PC-3 (cell line): ENCODE data around the gene CD200R1L. TPM values are rescaled to one million over a fixed set of nuclear protein-coding genes. Genes with fewer than 3 reads are reported as not detected.

Experiments
- ATAC-seq: fragments of 200-7000 bp; cut with Tn5 transposase; 2 replicates; pipeline ENCODE4 v1.9.1; 2020; ENCODE audit warnings: mild to moderate bottlenecking, moderate library complexity
- BruUV-seq: library from RNA; stranded (reverse); fragments of 400-500 nt; replicated peaks from 2 replicates; lab custom pipeline; 2021; lab: Mats Ljungman, UMichigan
- CTCF ChIA-PET: fragments of 300-600 bp; sonication (Branson Sonifier 250); formaldehyde crosslinking; loops from one replicate; lab custom pipeline; 2022; ENCODE audit warnings: antibody characterized with exemption; lab: Charles Lee
- POLR2A ChIA-PET: fragments of 300-600 bp; sonication (Branson Sonifier 250); formaldehyde crosslinking; loops from one replicate; lab custom pipeline; 2022; ENCODE audit warnings: antibody characterized with exemption; ENCODE audit not compliant: unreplicated experiment; lab: Charles Lee
- DNase-seq: peaks from one replicate; pipeline ENCODE4 v3.0.0-alpha.2; 2015
- H2AFZ ChIP-seq: fragments of 300-600 bp; sonication (generic); 2 replicates; pipeline ENCODE4 v1.6.0; 2016; ENCODE audit warnings: antibody characterized with exemption, low read length
- H3F3A ChIP-seq: fragments of 300-600 bp; sonication (generic); one replicate; pipeline ENCODE4 v1.6.0; 2017; ENCODE audit warnings: antibody characterized with exemption, low read length, control low read depth, mild to moderate bottlenecking; ENCODE audit not compliant: unreplicated experiment
- H3K27ac ChIP-seq: fragments of 300-600 bp; sonication (generic); 2 replicates; pipeline ENCODE4 v1.5.1; 2016; ENCODE audit warnings: mild to moderate bottlenecking, low read length
- H3K27me3 ChIP-seq: fragments of 300-600 bp; sonication (generic); 2 replicates; pipeline ENCODE4 v1.6.1; 2016; ENCODE audit warnings: low read length, mixed read lengths
- H3K36me3 ChIP-seq: fragments of 300-600 bp; sonication (generic); 2 replicates; pipeline ENCODE4 v1.6.1; 2016; ENCODE audit warnings: low read depth, mixed run types, low read length, mixed read lengths
- H3K4me1 ChIP-seq: fragments of 300-600 bp; sonication (generic); 2 replicates; pipeline ENCODE4 v1.5.1; 2016; ENCODE audit warnings: low read length; ENCODE audit not compliant: insufficient read depth
- H3K4me2 ChIP-seq: fragments of 300-600 bp; sonication (generic); 2 replicates; pipeline ENCODE4 v1.6.0; 2016; ENCODE audit warnings: low read length
- H3K4me3 ChIP-seq: fragments of 300-600 bp; sonication (generic); 2 replicates; pipeline ENCODE4 v1.5.1; 2016; ENCODE audit warnings: mild to moderate bottlenecking, low read length, mixed read lengths
- H3K79me2 ChIP-seq: fragments of 300-600 bp; sonication (generic); 2 replicates; pipeline ENCODE4 v1.6.1; 2017; ENCODE audit warnings: low read length, mixed read lengths
- H3K9ac ChIP-seq: fragments of 300-600 bp; sonication (generic); 2 replicates; pipeline ENCODE4 v1.6.0; 2016; ENCODE audit warnings: mild to moderate bottlenecking, low read length
- H3K9me2 ChIP-seq: fragments of 300-600 bp; sonication (generic); replicated peaks from 2 replicates; pipeline ENCODE4 v1.6.1; 2016; ENCODE audit warnings: mixed run types, low read length, mixed read lengths
- H3K9me3 ChIP-seq: fragments of 300-600 bp; sonication (generic); 2 replicates; pipeline ENCODE4 v1.6.1; 2016; ENCODE audit warnings: low read length, mixed read lengths
- H4K20me1 ChIP-seq: fragments of 300-600 bp; sonication (generic); 2 replicates; pipeline ENCODE4 v1.6.1; 2016; ENCODE audit warnings: low read length, mixed read lengths
- CTCF ChIP-seq: fragments of 300-600 bp; sonication (generic); conservative IDR thresholded peaks from 2 replicates; pipeline ENCODE4 v1.5.1; 2017; ENCODE audit warnings: antibody characterized with exemption, low read depth, mild to moderate bottlenecking, low read length
- EZH2 ChIP-seq: fragments of 300-600 bp; sonication (generic); IDR thresholded peaks from one replicate; pipeline ENCODE4 v1.6.1; 2017; ENCODE audit warnings: antibody characterized with exemption, mild to moderate bottlenecking, low read length; ENCODE audit not compliant: unreplicated experiment
- EZH2phosphoT487 ChIP-seq: fragments of 300-600 bp; sonication (generic); IDR thresholded peaks from 2 replicates; pipeline ENCODE4 v1.6.1; 2018; ENCODE audit warnings: mild to moderate bottlenecking, antibody characterized with exemption, low read length, borderline replicate concordance
- intact Hi-C: fragments of 100-400 bp; cut with micrococcal nuclease; formaldehyde crosslinking; loops from 2 replicates; pipeline ENCODE4 v1.9.0; 2023
- total RNA-seq: library from RNA; depleted of rRNA; stranded (reverse); fragments of >200 nt; gene quantifications from 2 replicates; pipeline ENCODE4 v1.2.3, GENCODE V29; 2014

Gene CD200R1L
- total RNA-seq, 1 experiment from 2014 or later: not detected

DNA sequence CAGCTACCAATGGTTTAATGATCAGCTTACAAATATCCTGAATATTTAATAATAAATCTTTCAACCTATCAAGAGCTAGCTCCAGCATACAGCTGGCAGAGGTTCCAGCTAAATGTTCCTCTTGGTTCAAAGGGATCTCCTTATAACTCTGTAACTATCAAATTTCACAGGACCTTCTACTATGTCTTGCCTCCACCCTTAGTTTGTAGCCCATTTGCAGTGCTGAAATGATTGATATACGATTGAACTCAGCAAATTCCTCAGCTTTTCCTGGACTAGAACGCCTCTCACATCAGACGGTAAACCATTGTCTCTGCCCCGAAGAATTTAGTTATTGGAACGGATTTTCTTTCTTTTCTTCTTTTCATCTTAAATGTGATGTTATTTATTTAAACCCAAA is 41.5 kb downstream of the CD200R1L start:
- no peaks in the 10 kb centered on the region for H3K27me3 ChIP-seq
- H4K20me1 ChIP-seq: no peaks in the 10 kb centered on the region
- ChIA-PET POLR2A (no interaction called here), CTCF (no interaction called here)
- DNase-seq: no peak
- H3K79me2 ChIP-seq: no peaks in the 10 kb centered on the region
- H3K9me2 ChIP-seq: no peaks in the 10 kb centered on the region
- no peaks in the 10 kb centered on the region for H3K9me3 ChIP-seq
- H3K36me3 ChIP-seq: no peaks in the 10 kb centered on the region
- no peak overlapping the region for H2AFZ ChIP-seq
- no peak for ATAC-seq
- no peak overlapping the region for H3K4me3 ChIP-seq
- no TSS peak for BruUV-seq
- H3K9ac ChIP-seq: no peak overlapping the region
- H3K27ac ChIP-seq: no peak overlapping the region
- peaks cover 26% of the 10 kb centered on the region for H3K4me1 ChIP-seq
- TF ChIP-seq CTCF (no peak), EZH2 (no peak)
- intact Hi-C loops: no loop called here
- no peak overlapping the region for H3K4me2 ChIP-seq
- peaks cover under 1% of the 10 kb centered on the region for H3F3A ChIP-seq

DNA sequence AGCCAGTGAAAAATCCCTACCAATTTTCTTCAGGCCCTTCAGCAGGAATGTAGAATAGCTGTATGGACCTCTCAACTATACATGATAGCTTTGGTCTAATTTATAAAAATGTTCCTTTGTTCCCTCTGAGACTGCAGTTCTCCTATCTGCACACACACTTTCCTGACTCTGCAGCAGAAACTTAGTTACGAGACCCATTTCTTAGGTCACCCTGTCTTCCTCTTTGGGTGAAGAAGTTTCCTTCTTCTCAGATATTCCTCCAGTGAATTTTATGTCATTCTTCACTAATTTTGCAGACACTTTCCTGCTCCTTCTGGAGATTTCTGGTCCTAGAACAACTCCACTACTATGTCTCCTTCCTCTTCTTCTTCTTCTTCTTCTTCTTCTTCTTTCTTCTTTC is 42.6 kb downstream of the CD200R1L start:
- DNase-seq (no peak), ATAC-seq (no peak)
- Histone ChIP-seq H3K4me1 (peaks cover 37% of the 10 kb centered on the region), H3K79me2 (no peaks in the 10 kb centered on the region), H3F3A (peaks cover 8% of the 10 kb centered on the region), H3K27ac (no peak overlapping the region), H3K4me2 (no peak overlapping the region), H3K36me3 (no peaks in the 10 kb centered on the region), H3K4me3 (no peak overlapping the region), H3K9me2 (no peaks in the 10 kb centered on the region), H2AFZ (no peak overlapping the region), H3K27me3 (no peaks in the 10 kb centered on the region), H4K20me1 (no peaks in the 10 kb centered on the region), H3K9me3 (no peaks in the 10 kb centered on the region), H3K9ac (no peak overlapping the region)
- intact Hi-C loops: no loop called here
- POLR2A ChIA-PET: no interaction called here
- no TSS peak for BruUV-seq
- TF ChIP-seq CTCF (no peak), EZH2phosphoT487 (no peak), EZH2 (no peak)
- CTCF ChIA-PET: no interaction called here

- ChIA-PET CTCF (no interaction called here), POLR2A (no interaction called here)
- Histone ChIP-seq H3F3A (peaks cover 8% of the 10 kb centered on the region), H4K20me1 (no peaks in the 10 kb centered on the region), H3K27me3 (no peaks in the 10 kb centered on the region), H2AFZ (no peak overlapping the region), H3K36me3 (no peaks in the 10 kb centered on the region), H3K4me1 (peaks cover 40% of the 10 kb centered on the region), H3K4me3 (no peak overlapping the region), H3K79me2 (no peaks in the 10 kb centered on the region), H3K9me3 (no peaks in the 10 kb centered on the region), H3K27ac (no peak overlapping the region), H3K9ac (no peak overlapping the region), H3K9me2 (no peaks in the 10 kb centered on the region), H3K4me2 (no peak overlapping the region)
- no peak for DNase-seq
- intact Hi-C loops: no loop called here
- TF ChIP-seq CTCF: no peak
- no peak for TF ChIP-seq EZH2phosphoT487
- TF ChIP-seq EZH2: no peak
- no TSS peak for BruUV-seq
- ATAC-seq: no peak
Measured at GRCh38 chr3:112803467-112803866, 43.2 kb downstream of the CD200R1L start.
